ENCODE results near the gene EVI5. TPM values are rescaled to one million over a fixed set of nuclear protein-coding genes. Genes with fewer than 3 reads are reported as not detected.

Gene EVI5
- total and polyA plus RNA-seq, 2 experiments from 2014 or later = 24.9 to 29.0 TPM

DNA sequence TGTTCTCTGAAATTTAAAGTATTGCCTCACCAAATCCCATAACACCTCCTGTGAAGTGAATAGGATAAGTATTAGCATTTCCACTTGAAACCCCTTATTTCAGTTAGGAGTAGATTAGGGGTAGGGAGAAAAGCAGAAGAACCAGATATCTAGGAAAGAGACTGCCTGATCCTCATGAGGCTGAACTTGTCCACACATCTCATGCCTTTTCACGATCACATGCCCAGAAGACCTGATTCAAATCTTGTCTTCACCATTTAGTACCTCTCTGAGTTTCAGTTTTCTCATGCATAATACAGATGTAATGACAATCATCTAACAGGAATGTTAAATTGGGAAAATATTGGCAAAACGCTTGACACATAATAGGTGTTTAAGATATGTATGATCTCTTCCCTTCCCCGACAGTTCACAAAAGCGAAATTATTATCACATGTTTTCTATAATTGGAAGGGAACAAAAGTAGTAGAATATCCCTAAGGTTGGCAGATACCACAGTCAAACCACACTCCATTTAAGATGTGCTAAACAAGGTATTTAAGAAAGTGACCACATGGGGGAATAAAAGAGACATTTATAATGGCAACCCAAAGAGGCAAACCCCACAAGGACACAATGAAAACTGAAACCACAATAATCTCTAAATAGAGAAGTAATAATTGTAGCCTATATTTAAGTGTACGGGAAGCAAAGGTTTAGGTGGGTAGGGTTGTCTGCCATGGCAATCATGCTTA is 323.4 kb downstream of the EVI5 start:
- DNase-seq (ENCODE audit: low spot score) = no peak
- Histone ChIP-seq H3K4me1 (ENCODE audit: insufficient read depth) (no peaks in the 10 kb centered on the region), H2AFZ (no peak overlapping the region), H3K9me3 (ENCODE audit: low read depth) (no peaks in the 10 kb centered on the region), H3K27me3 (no peaks in the 10 kb centered on the region), H3K27ac (no peak overlapping the region), H3K4me3 (no peak overlapping the region), H3K4me2 (no peak overlapping the region), H3K9me2 (replicated peaks; ENCODE audit: insufficient read depth) (no peaks in the 10 kb centered on the region), H3K36me3 (replicated peaks; ENCODE audit: insufficient read depth, low read depth) (no peaks in the 10 kb centered on the region), H3K79me2 (no peaks in the 10 kb centered on the region), H4K20me1 (ENCODE audit: insufficient read depth, poor library complexity, severe bottlenecking) (no peaks in the 10 kb centered on the region)
- TF ChIP-seq EZH2phosphoT487 (IDR thresholded peaks at IDR 0.05; ENCODE audit: low read depth, severe bottlenecking, unreplicated experiment) = no peak
- TF ChIP-seq, protein P1, sequence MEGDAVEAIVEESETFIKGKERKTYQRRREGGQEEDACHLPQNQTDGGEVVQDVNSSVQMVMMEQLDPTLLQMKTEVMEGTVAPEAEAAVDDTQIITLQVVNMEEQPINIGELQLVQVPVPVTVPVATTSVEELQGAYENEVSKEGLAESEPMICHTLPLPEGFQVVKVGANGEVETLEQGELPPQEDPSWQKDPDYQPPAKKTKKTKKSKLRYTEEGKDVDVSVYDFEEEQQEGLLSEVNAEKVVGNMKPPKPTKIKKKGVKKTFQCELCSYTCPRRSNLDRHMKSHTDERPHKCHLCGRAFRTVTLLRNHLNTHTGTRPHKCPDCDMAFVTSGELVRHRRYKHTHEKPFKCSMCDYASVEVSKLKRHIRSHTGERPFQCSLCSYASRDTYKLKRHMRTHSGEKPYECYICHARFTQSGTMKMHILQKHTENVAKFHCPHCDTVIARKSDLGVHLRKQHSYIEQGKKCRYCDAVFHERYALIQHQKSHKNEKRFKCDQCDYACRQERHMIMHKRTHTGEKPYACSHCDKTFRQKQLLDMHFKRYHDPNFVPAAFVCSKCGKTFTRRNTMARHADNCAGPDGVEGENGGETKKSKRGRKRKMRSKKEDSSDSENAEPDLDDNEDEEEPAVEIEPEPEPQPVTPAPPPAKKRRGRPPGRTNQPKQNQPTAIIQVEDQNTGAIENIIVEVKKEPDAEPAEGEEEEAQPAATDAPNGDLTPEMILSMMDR (IDR thresholded peaks at IDR 0.05; ENCODE audit: poor library complexity) = no peak
- 90% methylated on average over 5 of the region's 5 CpGs for WGBS (ENCODE audit: low lambda C conversion rate, missing lambda C conversion rate)

DNA sequence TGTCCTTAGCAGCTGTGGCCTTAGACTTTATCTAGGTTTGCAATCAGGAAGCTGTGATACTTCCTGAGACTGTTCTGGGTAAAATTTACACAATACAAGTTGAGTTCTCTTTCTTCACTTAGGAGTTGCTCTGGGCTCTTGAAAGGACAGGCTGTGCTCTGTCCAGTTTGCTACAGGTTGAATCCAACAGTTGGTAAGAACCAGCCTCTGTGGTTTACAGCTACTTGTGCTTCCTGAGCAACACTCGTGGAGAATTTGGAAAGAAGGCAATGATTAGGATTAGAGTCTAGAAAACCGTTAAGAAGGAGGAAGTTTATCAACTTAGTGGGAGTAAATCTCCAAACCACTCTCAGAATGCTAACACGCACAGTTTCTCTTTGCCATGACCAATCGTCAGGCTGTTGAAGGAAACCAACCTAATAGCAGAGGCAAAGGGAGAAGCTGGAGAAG is 325.0 kb downstream of the EVI5 start:
- DNase-seq (ENCODE audit: low spot score) = no peak
- WGBS (ENCODE audit: low lambda C conversion rate, missing lambda C conversion rate) = 80% methylated on average over 4 of the region's 4 CpGs
- Histone ChIP-seq H3K27ac (no peak overlapping the region), H3K9me3 (ENCODE audit: low read depth) (no peaks in the 10 kb centered on the region), H3K4me2 (no peak overlapping the region), H3K4me3 (no peak overlapping the region), H3K4me1 (ENCODE audit: insufficient read depth) (no peaks in the 10 kb centered on the region), H3K27me3 (no peaks in the 10 kb centered on the region), H3K79me2 (no peaks in the 10 kb centered on the region), H3K9me2 (replicated peaks; ENCODE audit: insufficient read depth) (no peaks in the 10 kb centered on the region), H2AFZ (no peak overlapping the region), H4K20me1 (ENCODE audit: insufficient read depth, poor library complexity, severe bottlenecking) (no peaks in the 10 kb centered on the region), H3K36me3 (replicated peaks; ENCODE audit: insufficient read depth, low read depth) (no peaks in the 10 kb centered on the region)
- TF ChIP-seq EZH2 (IDR thresholded peaks at IDR 0.05; ENCODE audit: borderline replicate concordance) = no peak
- TF ChIP-seq, protein P1 (IDR thresholded peaks at IDR 0.05; ENCODE audit: poor library complexity) = no peak
- TF ChIP-seq EZH2phosphoT487 (IDR thresholded peaks at IDR 0.05; ENCODE audit: low read depth, severe bottlenecking, unreplicated experiment) = no peak

Small RNAs within 50 kb of the gene (small RNA-seq; reads per million reads assigned to genes)
- gene AC104332.2 = not detected
- not detected for gene RNU4-59P

Other genes with a start within 250 kb of the EVI5 start
- gene RPL5, start 46.9 kb upstream of the EVI5 start, total RNA-seq = 1,737 and 2,070 TPM in 2 replicates
- 668 and 726 TPM in 2 replicates for gene RPL5, start 46.9 kb upstream of the EVI5 start, polyA plus RNA-seq
- gene DIPK1A, start 176.4 kb upstream of the EVI5 start, total RNA-seq = 19.7 and 21.2 TPM in 2 replicates
- 16.1 and 18.0 TPM in 2 replicates for gene DIPK1A, start 176.4 kb upstream of the EVI5 start, polyA plus RNA-seq

Measured in hepatocyte (in vitro differentiated cells).